ENCODE measurements around the gene EFCAB5.

Gene EFCAB5

GRCh38 chr17:30153463-30153862, 212.0 kb downstream of the EFCAB5 start:
- H3K4me3 ChIP-seq (ENCODE audit: low read depth, low read length): no peak overlapping the region

GRCh38 chr17:30155389-30155788, 214.0 kb downstream of the EFCAB5 start:
- no peak overlapping the region for H3K4me3 ChIP-seq (ENCODE audit: low read depth, low read length)
